HCT116 (cell line): Measurements from ENCODE around the gene DNAJC25. TPM values are rescaled to one million over a fixed set of nuclear protein-coding genes. Genes with fewer than 3 reads are reported as not detected.

Source experiments
- ATAC-seq: fragments of 200-7000 bp; cut with Tn5 transposase; 2 replicates; pipeline ENCODE4 v1.9.1; 2020; ENCODE audit warnings: mild to moderate bottlenecking, moderate library complexity
- BruUV-seq: library from RNA; stranded (reverse); fragments of 400-500 nt; replicated peaks from 2 replicates; lab custom pipeline; 2021; lab: Mats Ljungman, UMichigan
- CTCF ChIA-PET: fragments of 300-600 bp; sonication (Branson Sonifier 250); formaldehyde crosslinking; loops from one replicate; lab custom pipeline; 2021; ENCODE audit warnings: antibody characterized with exemption; lab: Charles Lee
- POLR2A ChIA-PET: fragments of 300-600, 350-600 bp; sonication (Branson Sonifier 250); formaldehyde crosslinking; loops from one replicate; lab custom pipeline; 2021; ENCODE audit warnings: antibody characterized with exemption; lab: Charles Lee
- RAD21 ChIA-PET, 2 experiments: fragments of 300-600 bp; sonication (Branson Sonifier 250); formaldehyde crosslinking; loops; one replicate each; lab custom pipeline; 2023; ENCODE audit warnings: low total read pairs in 2 of 2; ENCODE audit not compliant: uncharacterized antibody in 2 of 2, unreplicated experiment in 2 of 2, low non-redundant PET in 1 of 2; lab: Charles Lee
- DNase-seq: peaks from one replicate; pipeline ENCODE4 v3.0.0-alpha.2; 2010; ENCODE audit warnings: low read depth, low spot score
- H2AFZ ChIP-seq: fragments of 200-600 bp; shearing (Covaris generic), sonication (generic); 2 replicates; pipeline ENCODE4 v1.6.1; 2017; ENCODE audit warnings: low read depth, mixed run types, mixed read lengths, antibody characterized with exemption, low read length; ENCODE audit not compliant: poor library complexity, severe bottlenecking
- H3K27ac ChIP-seq: 2 replicates; pipeline ENCODE4 v1.5.1; 2012; ENCODE audit warnings: low read depth, low read length
- H3K27me3 ChIP-seq: fragments of 200-600 bp; sonication (generic); 2 replicates; pipeline ENCODE4 v1.6.1; 2016; ENCODE audit warnings: mixed run types, low read length, mixed read lengths; ENCODE audit not compliant: insufficient read depth
- H3K36me3 ChIP-seq, 2 experiments: fragments of 200-500 bp in 1 of 2; fragments of 200-600 bp in 1 of 2; sonication (Bioruptor generic) in 1 of 2; sonication (generic) in 1 of 2; 2 replicates each; pipeline versions ENCODE4 v1.5.1 to v1.6.1; 2014 to 2016; ENCODE audit warnings: low read length in 2 of 2, inconsistent platforms in 1 of 2, mixed read lengths in 1 of 2, mixed run types in 1 of 2; ENCODE audit not compliant: insufficient read depth in 2 of 2, control insufficient read depth in 1 of 2
- H3K4me1 ChIP-seq, 2 experiments: fragments of 200-600 bp in 1 of 2; sonication (generic) in 1 of 2; 2 replicates each; pipeline versions ENCODE4 v1.5.1 to v1.6.1; 2012 to 2017; ENCODE audit warnings: low read length in 2 of 2, inconsistent platforms in 1 of 2, mild to moderate bottlenecking in 1 of 2, mixed read lengths in 1 of 2, mixed run types in 1 of 2, moderate library complexity in 1 of 2; ENCODE audit not compliant: insufficient read depth in 2 of 2, control insufficient read depth in 1 of 2
- H3K4me2 ChIP-seq: fragments of 200-600 bp; sonication (generic); 2 replicates; pipeline ENCODE4 v1.6.1; 2017; ENCODE audit warnings: mixed run types, low read length, mixed read lengths
- H3K4me3 ChIP-seq, 2 experiments: fragments of 200-600 bp in 1 of 2; sonication (generic) in 1 of 2; replicated peaks in 1 of 2; 2 replicates each; pipeline ENCODE4 v1.5.1; 2011 to 2016; ENCODE audit warnings: low read length in 2 of 2, control low read depth in 1 of 2, low read depth in 1 of 2, mild to moderate bottlenecking in 1 of 2, mixed read lengths in 1 of 2, mixed run types in 1 of 2
- H3K79me2 ChIP-seq: fragments of 200-600 bp; sonication (generic); 2 replicates; pipeline ENCODE4 v1.6.1; 2017; ENCODE audit warnings: mild to moderate bottlenecking, mixed run types, low read length, moderate library complexity, mixed read lengths; ENCODE audit not compliant: insufficient read depth
- H3K9ac ChIP-seq: fragments of 200-600 bp; sonication (generic); 2 replicates; pipeline ENCODE4 v1.6.1; 2016; ENCODE audit warnings: low read length, mixed read lengths
- H3K9me2 ChIP-seq: fragments of 200-600 bp; sonication (generic), shearing (Covaris generic); 2 replicates; pipeline ENCODE4 v1.6.1; 2017; ENCODE audit warnings: mixed run types, mild to moderate bottlenecking, moderate library complexity; ENCODE audit not compliant: insufficient read depth
- H3K9me3 ChIP-seq, 2 experiments: fragments of 200-500 bp in 1 of 2; fragments of 200-600 bp in 1 of 2; sonication (Bioruptor generic) in 1 of 2; sonication (generic) in 1 of 2; 2 replicates each; pipeline ENCODE4 v1.6.1; 2014 to 2017; ENCODE audit warnings: low read length in 2 of 2, mixed read lengths in 2 of 2, inconsistent platforms in 1 of 2, low read depth in 1 of 2, mild to moderate bottlenecking in 1 of 2, mixed run types in 1 of 2, moderate library complexity in 1 of 2; ENCODE audit not compliant: control insufficient read depth in 1 of 2, insufficient read depth in 1 of 2
- H4K20me1 ChIP-seq: fragments of 200-600 bp; sonication (generic), shearing (Covaris generic); 2 replicates; pipeline ENCODE4 v1.6.1; 2017; ENCODE audit warnings: mixed run types, mild to moderate bottlenecking, moderate library complexity; ENCODE audit not compliant: insufficient read depth
- CEBPB ChIP-seq: IDR thresholded peaks from 2 replicates; pipeline ENCODE4 v1.6.1; 2012; ENCODE audit warnings: low read depth
- EGR1 ChIP-seq: IDR thresholded peaks from 2 replicates; pipeline ENCODE4 v1.6.1; 2012; ENCODE audit warnings: low read depth
- ELF1 ChIP-seq: IDR thresholded peaks from 2 replicates; pipeline ENCODE4 v1.6.1; 2012; ENCODE audit warnings: low read depth, borderline replicate concordance
- EZH2 ChIP-seq: fragments of 200-600 bp; sonication (generic); IDR thresholded peaks from 2 replicates; pipeline ENCODE4 v1.6.1; 2017; ENCODE audit warnings: antibody characterized with exemption, mixed run types
- EZH2phosphoT487 ChIP-seq: fragments of 200-600 bp; IDR thresholded peaks from 2 replicates; pipeline ENCODE4 v1.6.1; 2018; ENCODE audit warnings: antibody characterized with exemption, borderline replicate concordance
- JUND ChIP-seq: IDR thresholded peaks from 2 replicates; pipeline ENCODE4 v1.6.1; 2012
- SIN3A ChIP-seq: IDR thresholded peaks from 2 replicates; pipeline ENCODE4 v1.6.1; 2012; ENCODE audit warnings: low read depth
- SP1 ChIP-seq: IDR thresholded peaks from 2 replicates; pipeline ENCODE4 v1.6.1; 2012; ENCODE audit warnings: low read depth
- YY1 ChIP-seq: IDR thresholded peaks from 2 replicates; pipeline ENCODE4 v1.6.1; 2011; ENCODE audit warnings: low read length, low read depth, moderate library complexity, mild to moderate bottlenecking; ENCODE audit not compliant: insufficient replicate concordance; ENCODE audit errors: extremely low read depth
- ZFX ChIP-seq: fragments of 450-650 bp; IDR thresholded peaks from 2 replicates; pipeline ENCODE4 v1.6.1; 2017
- ZNF274 ChIP-seq: fragments of 200-500 bp; sonication (Bioruptor generic); IDR thresholded peaks from 2 replicates; pipeline ENCODE4 v1.6.1; 2014; ENCODE audit warnings: mild to moderate bottlenecking, low read depth, low read length, inconsistent platforms
- intact Hi-C: fragments of 100-400 bp; cut with micrococcal nuclease; formaldehyde crosslinking; loops from 2 replicates; pipeline ENCODE4 v1.10.0; 2022
- total RNA-seq: library from RNA; stranded (reverse); gene quantifications from one replicate; pipeline ENCODE4 v1.2.1, GENCODE V29; 2021; ENCODE audit not compliant: unreplicated experiment
- TF ChIP-seq, protein P1 (sequence below): IDR thresholded peaks from 2 replicates; pipeline ENCODE4 v1.6.1; 2012
- TF ChIP-seq, protein P2 (sequence below), 3 experiments: fragments of 200-600 bp in 1 of 3; sonication (generic) in 1 of 3; IDR thresholded peaks in 2 of 3; conservative IDR thresholded peaks in 1 of 3; 2 replicates each; pipeline ENCODE4 v1.5.1; 2012 to 2017; ENCODE audit warnings: low read depth in 2 of 3, low read length in 2 of 3, antibody characterized with exemption in 1 of 3, borderline replicate concordance in 1 of 3, control low read depth in 1 of 3, mild to moderate bottlenecking in 1 of 3, mixed read lengths in 1 of 3, mixed run types in 1 of 3, moderate library complexity in 1 of 3; ENCODE audit not compliant: insufficient read depth in 1 of 3
- TF ChIP-seq, protein P3 (sequence below): IDR thresholded peaks from 2 replicates; pipeline ENCODE4 v1.6.1; 2012

DNAJC25 gene
- total RNA-seq, 1 experiment from 2014 or later: 7.1 TPM

DNA sequence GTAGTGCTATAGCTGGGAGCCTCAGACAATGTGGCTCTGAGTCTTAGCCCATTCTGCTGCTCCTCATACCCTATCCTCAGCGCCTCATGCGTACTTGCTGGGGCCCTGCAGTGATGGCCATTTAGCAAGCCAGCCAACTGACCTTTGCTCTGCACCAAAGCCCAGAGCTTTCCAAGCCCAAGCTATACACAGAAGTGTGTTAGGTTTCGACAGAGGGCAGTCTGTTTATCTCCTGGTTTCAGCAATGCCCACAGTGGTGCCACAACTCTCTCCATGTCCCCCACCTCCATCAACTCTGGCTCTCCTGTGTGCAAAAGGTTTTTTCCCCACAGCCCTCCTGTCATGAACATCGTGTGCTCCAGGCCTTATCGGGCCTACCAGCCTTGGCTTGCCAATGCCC, 47.2 kb downstream of the DNAJC25 start:
- RAD21 ChIA-PET: no interaction called here
- no peak for DNase-seq
- H2AFZ ChIP-seq: no peak overlapping the region
- H3K9me3 ChIP-seq: no peaks in the 10 kb centered on the region
- H3K79me2 ChIP-seq: no peaks in the 10 kb centered on the region
- H4K20me1 ChIP-seq: no peaks in the 10 kb centered on the region; the same call in 1 of the 2 replicates
- no peaks in the 10 kb centered on the region for H3K4me1 ChIP-seq
- no peak overlapping the region for H3K4me3 ChIP-seq
- BruUV-seq: no TSS peak
- intact Hi-C loops: no loop called here
- H3K27ac ChIP-seq: no peak overlapping the region
- H3K27me3 ChIP-seq: no peaks in the 10 kb centered on the region
- H3K36me3 ChIP-seq: no peaks in the 10 kb centered on the region
- TF ChIP-seq EZH2phosphoT487 (no peak), EGR1 (no peak), CEBPB (no peak), SIN3A (no peak), YY1 (no peak), ZFX (no peak), ELF1 (no peak), SP1 (no peak), JUND (no peak), ZNF274 (no peak), EZH2 (no peak)
- TF ChIP-seq, protein P1, sequence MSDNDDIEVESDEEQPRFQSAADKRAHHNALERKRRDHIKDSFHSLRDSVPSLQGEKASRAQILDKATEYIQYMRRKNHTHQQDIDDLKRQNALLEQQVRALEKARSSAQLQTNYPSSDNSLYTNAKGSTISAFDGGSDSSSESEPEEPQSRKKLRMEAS: no peak
- TF ChIP-seq, protein P2, sequence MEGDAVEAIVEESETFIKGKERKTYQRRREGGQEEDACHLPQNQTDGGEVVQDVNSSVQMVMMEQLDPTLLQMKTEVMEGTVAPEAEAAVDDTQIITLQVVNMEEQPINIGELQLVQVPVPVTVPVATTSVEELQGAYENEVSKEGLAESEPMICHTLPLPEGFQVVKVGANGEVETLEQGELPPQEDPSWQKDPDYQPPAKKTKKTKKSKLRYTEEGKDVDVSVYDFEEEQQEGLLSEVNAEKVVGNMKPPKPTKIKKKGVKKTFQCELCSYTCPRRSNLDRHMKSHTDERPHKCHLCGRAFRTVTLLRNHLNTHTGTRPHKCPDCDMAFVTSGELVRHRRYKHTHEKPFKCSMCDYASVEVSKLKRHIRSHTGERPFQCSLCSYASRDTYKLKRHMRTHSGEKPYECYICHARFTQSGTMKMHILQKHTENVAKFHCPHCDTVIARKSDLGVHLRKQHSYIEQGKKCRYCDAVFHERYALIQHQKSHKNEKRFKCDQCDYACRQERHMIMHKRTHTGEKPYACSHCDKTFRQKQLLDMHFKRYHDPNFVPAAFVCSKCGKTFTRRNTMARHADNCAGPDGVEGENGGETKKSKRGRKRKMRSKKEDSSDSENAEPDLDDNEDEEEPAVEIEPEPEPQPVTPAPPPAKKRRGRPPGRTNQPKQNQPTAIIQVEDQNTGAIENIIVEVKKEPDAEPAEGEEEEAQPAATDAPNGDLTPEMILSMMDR (IDR thresholded peaks at IDR 0.05 in 2 of 3, conservative IDR thresholded peaks at IDR 0.05 in 1 of 3; ENCODE audit: borderline replicate concordance in 1 of 3, insufficient read depth in 1 of 3, low read depth in 2 of 3, low read length in 2 of 3): no peak
- TF ChIP-seq, protein P3, sequence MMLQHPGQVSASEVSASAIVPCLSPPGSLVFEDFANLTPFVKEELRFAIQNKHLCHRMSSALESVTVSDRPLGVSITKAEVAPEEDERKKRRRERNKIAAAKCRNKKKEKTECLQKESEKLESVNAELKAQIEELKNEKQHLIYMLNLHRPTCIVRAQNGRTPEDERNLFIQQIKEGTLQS: no peak
- TF ChIP-seq, all 23 proteins: peak for 0
- H3K9me2 ChIP-seq: no peaks in the 10 kb centered on the region
- no peak for ATAC-seq
- ChIA-PET POLR2A (no interaction called here), CTCF (no interaction called here)
- no peak overlapping the region for H3K4me2 ChIP-seq
- no peak overlapping the region for H3K9ac ChIP-seq
